Measurements from ENCODE around the gene STRN3. TPM values are rescaled to one million over a fixed set of nuclear protein-coding genes. Genes with fewer than 3 reads are reported as not detected.
"Not testable (repeated sequence)": the region's sequence is repeated elsewhere in the genome, so short reads cannot be mapped to it uniquely, and the experiment has no call there.

STRN3 gene
- total RNA-seq, 1 donor from 2014 or later, result 23.1 TPM

- intact Hi-C loops (cut with micrococcal nuclease), result no loop called here
Measured at GRCh38 chr14:30972882-30973582, 53.1 kb downstream of the STRN3 start.

GRCh38 chr14:30972036-30972732 is 54.0 kb downstream of the STRN3 start:
- intact Hi-C loops (cut with micrococcal nuclease), result not testable (repeated sequence)

DNA sequence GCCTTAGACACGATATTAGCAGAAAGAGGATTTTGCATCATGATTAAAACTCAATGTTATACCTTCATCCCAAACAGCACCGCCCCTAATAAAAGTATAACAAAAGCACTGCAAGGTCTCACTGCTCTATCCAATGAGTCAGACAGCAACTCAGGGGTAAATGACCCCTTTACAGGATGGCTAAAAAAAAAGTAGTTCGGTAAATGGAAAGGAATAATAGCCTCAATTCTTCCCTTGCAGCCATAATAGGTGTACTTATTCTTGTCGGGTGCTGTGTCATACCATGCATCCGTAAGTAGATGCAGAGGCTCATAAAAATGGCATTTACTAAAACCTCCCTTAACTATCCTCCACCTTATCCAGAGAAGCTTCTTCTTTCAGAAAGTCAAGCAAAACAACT is 54.6 kb downstream of the STRN3 start:
- intact Hi-C loops (cut with micrococcal nuclease), result no loop called here

DNA sequence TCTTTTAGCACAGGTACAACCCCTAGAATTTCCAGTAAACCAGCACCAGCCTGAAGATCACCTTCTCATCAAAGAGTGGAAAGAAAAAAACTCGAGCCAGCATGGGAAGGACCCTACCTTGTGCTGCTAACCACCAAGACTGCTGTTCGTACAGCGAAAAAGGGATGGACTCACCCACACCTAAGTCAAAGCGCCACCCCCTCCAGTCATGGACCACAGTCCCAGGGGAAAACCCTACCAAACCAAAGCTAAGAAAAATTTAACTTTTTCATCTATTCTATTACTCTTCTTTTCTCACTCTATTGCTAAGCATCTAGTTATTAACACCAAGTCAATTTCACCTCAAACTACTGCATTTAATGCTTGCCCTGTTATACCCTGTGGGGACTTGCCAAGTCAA is 56.4 kb downstream of the STRN3 start:
- intact Hi-C loops (cut with micrococcal nuclease), result not testable (repeated sequence)

- intact Hi-C loops (cut with micrococcal nuclease), result not testable (repeated sequence)
Measured at GRCh38 chr14:30967364-30968098, 58.6 kb downstream of the STRN3 start.

- intact Hi-C loops (cut with micrococcal nuclease), result no loop called here
Measured at GRCh38 chr14:30966415-30967363, 59.5 kb downstream of the STRN3 start.

- intact Hi-C loops (cut with micrococcal nuclease), result not testable (repeated sequence)
Measured at GRCh38 chr14:30965861-30966260, 60.3 kb downstream of the STRN3 start.

DNA sequence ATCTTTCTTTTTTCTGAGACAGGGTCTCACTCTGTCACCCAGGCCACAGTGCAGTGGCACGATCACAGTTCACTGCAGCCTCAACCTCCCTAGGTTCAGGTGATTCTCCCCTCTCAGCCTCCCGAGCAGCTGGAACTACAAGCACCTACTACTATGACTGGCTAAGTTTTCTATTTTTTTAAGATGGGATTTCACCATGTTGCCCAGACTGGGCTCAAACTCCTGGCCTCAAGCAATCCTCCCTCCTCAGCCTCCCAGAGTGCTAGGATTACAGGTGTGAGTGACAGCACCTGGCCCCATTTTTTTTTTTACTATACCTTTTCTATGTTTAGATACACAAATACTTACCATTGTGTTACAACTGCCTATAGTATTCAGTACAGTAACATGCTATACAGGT is 63.6 kb downstream of the STRN3 start:
- intact Hi-C loops (cut with micrococcal nuclease), result not testable (repeated sequence)

DNA sequence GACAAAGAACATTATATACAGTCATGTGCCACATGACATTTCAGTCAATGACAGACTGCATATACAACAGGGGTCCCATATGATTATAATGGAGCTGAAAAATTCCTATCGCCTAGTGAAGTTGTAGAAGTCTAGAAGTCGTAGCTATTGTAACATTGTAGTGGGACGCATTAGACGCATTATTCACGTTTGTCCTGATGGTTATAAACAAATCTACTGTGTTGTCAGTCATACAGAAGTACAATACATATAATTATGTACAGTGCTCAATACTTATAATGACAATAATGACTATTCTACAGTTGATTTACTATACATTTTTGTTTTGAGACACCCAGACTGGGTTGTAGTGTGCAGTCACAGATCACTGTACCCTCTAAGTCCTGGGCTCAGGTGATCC is 64.8 kb downstream of the STRN3 start:
- intact Hi-C loops (cut with micrococcal nuclease), result no loop called here

DNA sequence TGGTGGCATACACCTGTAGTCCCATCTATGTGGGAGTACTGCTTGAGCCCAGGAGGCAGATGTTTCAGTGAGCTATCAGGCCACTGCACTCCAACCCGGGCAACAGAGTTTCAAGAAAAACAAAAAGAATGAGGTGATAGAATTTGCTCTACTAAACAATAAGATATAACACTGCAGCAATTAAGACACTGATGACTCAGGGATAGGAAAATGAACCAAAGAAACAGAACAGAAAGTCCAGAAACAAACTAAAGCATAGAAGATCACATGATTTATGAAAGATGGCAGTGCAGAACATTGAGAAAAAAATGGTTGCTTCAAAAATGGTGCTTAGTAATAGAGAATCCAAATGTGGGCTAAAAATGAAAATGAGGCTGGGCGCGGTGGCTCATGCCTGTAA is 66.0 kb downstream of the STRN3 start:
- intact Hi-C loops (cut with micrococcal nuclease), result no loop called here

GRCh38 chr14:30958555-30959407 is 67.4 kb downstream of the STRN3 start:
- intact Hi-C loops (cut with micrococcal nuclease), result no loop called here

DNA sequence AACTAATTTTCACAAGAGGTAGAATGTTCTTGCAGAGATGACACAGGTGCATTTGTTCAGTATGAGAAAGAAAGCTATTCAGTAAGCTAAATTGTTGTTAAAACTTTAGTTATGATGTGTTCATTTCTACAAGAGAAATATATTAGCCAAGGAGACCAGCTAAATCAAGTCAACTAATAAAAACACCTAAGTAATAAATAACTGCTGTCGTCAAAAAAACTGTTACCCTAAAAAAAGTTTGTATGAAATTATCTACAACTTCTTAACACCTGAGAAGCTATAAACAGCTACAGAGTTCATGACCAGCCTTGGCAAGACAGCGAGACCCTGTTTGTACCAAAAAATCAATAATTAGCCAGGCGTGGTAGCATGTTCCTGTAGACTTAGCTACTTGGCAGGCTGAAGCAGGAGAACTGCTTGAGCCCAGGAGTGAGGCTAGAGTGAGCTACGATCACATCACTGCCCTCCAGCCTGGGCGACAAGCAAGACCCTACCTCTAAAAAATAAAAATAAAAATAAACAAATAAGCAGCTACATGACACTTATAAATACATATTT is 68.3 kb downstream of the STRN3 start:
- intact Hi-C loops (cut with micrococcal nuclease), result no loop called here

DNA sequence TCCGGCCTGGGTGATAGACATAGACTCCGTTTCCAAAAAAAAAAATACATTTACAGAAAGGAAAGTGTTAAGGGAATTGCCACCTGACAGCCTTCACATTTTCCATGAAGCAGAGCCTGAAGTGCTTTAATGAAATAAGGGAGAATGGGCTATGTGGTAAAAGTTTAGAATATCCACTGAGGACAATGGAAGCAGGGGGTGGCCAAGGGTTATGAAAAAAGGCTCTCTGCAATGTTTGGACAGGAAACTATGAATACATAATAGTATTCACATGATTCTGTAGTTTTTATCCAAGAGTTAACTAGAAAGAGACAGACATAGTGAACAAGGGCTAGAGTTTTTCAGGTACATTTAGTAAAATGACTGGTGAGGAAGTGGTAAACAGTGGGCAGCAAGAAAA is 76.5 kb downstream of the STRN3 start:
- intact Hi-C loops (cut with micrococcal nuclease), result no loop called here

DNA sequence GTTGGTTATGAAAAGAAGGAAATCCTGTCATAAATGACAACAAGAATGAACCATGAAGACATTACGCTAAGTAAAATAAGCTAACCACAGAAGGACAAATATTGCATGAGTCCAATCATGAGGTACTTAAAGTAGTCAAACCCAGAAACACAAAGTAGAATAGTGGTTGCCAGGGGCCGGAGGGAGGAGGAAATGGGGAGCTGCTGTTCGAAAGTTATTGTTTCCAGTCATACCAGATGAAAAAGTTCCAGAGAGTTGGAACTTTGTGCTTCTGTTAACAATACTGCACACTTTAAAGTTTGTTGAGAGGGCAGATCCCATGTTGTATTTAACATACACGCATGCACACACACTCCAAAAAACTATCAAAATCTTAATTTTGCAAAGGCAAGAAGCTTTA is 82.5 kb downstream of the STRN3 start:
- intact Hi-C loops (cut with micrococcal nuclease), result no loop called here

DNA sequence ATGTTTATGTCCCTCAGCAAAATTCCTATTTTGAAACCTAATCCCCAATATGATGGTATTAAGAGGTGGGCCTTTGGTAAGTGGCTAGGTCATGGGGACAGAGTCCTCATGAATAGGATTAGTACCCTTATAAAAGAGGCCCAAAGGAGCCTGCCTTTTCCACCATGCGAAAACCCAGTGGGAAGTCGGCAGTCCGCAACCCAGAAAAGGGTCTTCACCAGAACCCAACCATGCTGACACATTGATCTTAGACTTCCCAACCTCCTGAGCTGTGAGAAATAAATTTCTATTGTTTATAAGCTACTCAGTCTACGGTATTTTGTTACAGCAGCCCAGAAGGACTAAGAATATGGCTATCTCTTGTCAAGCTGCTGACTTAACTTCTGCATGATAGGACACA is 85.3 kb downstream of the STRN3 start:
- intact Hi-C loops (cut with micrococcal nuclease), result no loop called here

DNA sequence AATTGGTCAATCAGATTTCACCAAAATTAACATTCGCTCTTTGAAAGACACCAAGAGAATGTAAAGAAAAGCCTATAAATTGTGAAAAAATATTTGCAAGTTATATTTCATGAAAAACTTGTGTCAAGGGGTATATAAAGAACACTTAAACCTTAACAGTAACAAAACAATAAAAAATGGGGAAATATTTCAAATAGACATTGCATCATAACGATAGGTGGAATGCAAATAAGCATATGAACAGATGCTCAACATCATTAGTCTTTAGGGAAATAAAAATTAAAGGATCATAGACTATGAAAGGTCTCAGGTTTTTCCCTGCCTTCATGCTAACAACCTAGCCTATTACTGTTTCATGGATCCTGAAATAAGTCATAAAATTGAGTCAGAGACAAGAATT is 87.6 kb downstream of the STRN3 start:
- intact Hi-C loops (cut with micrococcal nuclease), result no loop called here

DNA sequence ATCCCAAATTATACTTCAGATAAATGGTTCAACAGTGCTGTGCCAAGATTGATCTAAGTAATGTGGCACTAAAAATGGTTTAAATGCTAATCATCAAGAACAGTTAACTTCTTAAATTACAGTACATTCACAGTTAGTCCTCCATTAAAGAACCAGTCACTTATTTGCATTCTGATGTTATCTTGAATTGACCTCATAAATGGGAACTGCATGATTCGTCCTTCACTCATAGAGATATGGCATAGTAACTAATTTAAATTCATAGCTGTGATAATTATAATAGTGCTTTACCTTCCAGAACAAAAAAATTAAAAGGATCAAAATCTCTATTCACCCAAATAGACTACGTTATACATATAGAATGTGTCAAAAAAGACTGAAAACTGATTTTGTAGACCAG is 90.7 kb downstream of the STRN3 start:
- intact Hi-C loops (cut with micrococcal nuclease), result no loop called here

- intact Hi-C loops (cut with micrococcal nuclease), result not testable (repeated sequence)
Measured at GRCh38 chr14:30933937-30934336, 92.2 kb downstream of the STRN3 start.

DNA sequence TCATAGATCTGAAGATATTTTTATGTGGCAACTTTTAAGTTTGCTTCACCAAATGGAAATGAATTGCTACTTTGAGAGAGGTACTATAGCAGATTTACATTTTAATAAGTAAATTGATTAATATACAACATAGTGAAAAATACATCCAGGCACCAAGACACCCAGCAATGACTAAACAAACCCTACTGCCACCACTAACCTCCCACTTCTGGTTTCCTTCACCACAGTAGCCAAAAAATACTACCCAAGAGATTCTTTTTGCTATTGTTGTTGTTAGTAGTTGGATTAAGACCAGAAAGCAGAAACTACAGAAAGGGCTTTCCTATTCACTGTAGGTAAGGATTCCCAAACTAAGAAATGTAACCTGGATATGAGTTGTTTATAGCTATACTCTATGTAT is 97.7 kb downstream of the STRN3 start:
- intact Hi-C loops (cut with micrococcal nuclease), result no loop called here

DNA sequence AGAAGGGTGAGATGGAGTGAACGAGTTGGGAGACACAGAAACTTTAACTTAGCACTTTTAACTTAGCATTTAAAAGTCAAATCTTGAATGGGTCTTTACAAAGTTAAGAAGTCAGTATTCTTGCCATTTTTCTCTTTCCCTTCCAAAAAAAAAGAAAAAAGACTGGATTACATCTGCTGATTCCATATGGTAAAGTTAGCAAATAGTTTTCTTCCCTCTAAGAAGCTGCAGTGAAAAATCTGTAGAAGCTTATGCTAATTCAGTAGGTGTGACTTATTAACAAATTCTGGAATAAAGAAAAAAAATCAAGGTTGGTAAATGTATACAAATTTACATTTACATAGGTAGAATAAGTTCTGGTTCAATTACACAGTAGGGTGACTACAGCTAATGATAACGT is 100.9 kb downstream of the STRN3 start:
- intact Hi-C loops (cut with micrococcal nuclease), result no loop called here

Data from T-helper 2 cell treated with Interferon-gamma antibody and Interleukin-4, amounts not matched to agents 100 ng/mL and 5 ng/mL, for 36 hours (primary cell).